ENCODE results near the gene LYRM9.

The LYRM9 gene

GRCh38 chr17:27920569-27920968 lies 27.4 kb upstream of the LYRM9 start:
- H3K4me1 Mint-ChIP-seq: no peaks in the 10 kb centered on the region
- peaks cover 9% of the 10 kb centered on the region for H3K27me3 Mint-ChIP-seq (ENCODE audit: low read depth)
- H3K9me3 Mint-ChIP-seq: no peaks in the 10 kb centered on the region
- no peaks in the 10 kb centered on the region for H3K36me3 Mint-ChIP-seq (ENCODE audit: low read depth)
- no peak overlapping the region for H3K4me3 Mint-ChIP-seq
- TF ChIP-seq, protein P1, sequence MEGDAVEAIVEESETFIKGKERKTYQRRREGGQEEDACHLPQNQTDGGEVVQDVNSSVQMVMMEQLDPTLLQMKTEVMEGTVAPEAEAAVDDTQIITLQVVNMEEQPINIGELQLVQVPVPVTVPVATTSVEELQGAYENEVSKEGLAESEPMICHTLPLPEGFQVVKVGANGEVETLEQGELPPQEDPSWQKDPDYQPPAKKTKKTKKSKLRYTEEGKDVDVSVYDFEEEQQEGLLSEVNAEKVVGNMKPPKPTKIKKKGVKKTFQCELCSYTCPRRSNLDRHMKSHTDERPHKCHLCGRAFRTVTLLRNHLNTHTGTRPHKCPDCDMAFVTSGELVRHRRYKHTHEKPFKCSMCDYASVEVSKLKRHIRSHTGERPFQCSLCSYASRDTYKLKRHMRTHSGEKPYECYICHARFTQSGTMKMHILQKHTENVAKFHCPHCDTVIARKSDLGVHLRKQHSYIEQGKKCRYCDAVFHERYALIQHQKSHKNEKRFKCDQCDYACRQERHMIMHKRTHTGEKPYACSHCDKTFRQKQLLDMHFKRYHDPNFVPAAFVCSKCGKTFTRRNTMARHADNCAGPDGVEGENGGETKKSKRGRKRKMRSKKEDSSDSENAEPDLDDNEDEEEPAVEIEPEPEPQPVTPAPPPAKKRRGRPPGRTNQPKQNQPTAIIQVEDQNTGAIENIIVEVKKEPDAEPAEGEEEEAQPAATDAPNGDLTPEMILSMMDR (IDR thresholded peaks at IDR 0.05; ENCODE audit: unreplicated experiment in 3 of 3): no peak
- H3K27ac Mint-ChIP-seq: no peak overlapping the region

GRCh38 chr17:27919079-27919478 lies 25.9 kb upstream of the LYRM9 start:
- TF ChIP-seq, protein P1 (IDR thresholded peaks at IDR 0.05; ENCODE audit: unreplicated experiment in 3 of 3): no peak
- Mint-ChIP-seq H3K4me1 (no peaks in the 10 kb centered on the region), H3K36me3 (ENCODE audit: low read depth) (no peaks in the 10 kb centered on the region), H3K4me3 (no peak overlapping the region), H3K9me3 (no peaks in the 10 kb centered on the region), H3K27ac (no peak overlapping the region), H3K27me3 (ENCODE audit: low read depth) (peaks cover 15% of the 10 kb centered on the region)

GRCh38 chr17:27918498-27918897 lies 25.3 kb upstream of the LYRM9 start:
- no peak overlapping the region for H3K4me3 Mint-ChIP-seq
- no peaks in the 10 kb centered on the region for H3K36me3 Mint-ChIP-seq (ENCODE audit: low read depth)
- H3K4me1 Mint-ChIP-seq: no peaks in the 10 kb centered on the region
- no peaks in the 10 kb centered on the region for H3K9me3 Mint-ChIP-seq
- TF ChIP-seq, protein P1 (IDR thresholded peaks at IDR 0.05; ENCODE audit: unreplicated experiment in 3 of 3): no peak
- no peak overlapping the region for H3K27ac Mint-ChIP-seq
- H3K27me3 Mint-ChIP-seq (ENCODE audit: low read depth): peaks cover 21% of the 10 kb centered on the region

DNA sequence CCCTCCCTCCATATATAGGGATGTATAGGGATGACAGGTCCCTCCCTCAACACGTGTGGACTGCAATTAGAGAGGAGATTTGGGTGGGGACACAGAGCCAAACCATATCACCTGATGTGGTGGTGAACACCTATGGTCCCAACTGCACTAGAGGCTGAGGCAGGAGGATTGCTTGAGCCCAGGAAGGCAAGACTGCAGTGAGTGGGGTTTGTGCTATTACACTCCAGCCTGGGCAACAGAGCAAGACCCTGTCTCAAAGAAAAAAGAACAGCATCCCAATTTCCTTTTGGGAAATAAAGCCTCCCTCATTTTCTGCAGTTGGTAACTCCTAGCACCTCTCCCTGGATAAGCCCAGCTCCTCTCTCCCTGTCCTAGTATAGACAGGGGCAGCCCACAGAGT lies 23.8 kb upstream of the LYRM9 start:
- Mint-ChIP-seq H3K9me3 (no peaks in the 10 kb centered on the region), H3K36me3 (ENCODE audit: low read depth) (no peaks in the 10 kb centered on the region), H3K27ac (no peak overlapping the region), H3K4me1 (no peaks in the 10 kb centered on the region), H3K27me3 (ENCODE audit: low read depth) (peaks cover 31% of the 10 kb centered on the region), H3K4me3 (no peak overlapping the region)
- TF ChIP-seq, protein P1 (IDR thresholded peaks at IDR 0.05; ENCODE audit: unreplicated experiment in 3 of 3): no peak

DNA sequence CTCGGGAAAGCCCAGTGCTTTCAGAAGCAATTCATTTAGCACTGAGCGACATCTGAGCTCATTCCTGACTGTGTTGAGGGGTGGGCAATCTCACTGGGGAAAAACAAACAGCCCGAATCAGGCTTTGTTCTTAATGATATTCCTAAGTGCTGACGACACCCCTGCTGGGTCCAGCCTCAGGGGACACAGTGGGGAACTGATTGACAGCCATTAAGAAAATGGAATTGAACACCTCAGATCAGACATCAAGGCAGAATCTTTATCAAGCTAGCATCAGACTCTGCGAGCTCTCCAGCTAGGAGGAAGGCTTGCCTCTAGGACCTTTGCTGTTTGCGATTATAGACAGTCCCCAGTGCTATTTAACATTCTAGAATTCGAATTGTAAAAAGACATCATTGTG lies 22.5 kb upstream of the LYRM9 start:
- Mint-ChIP-seq H3K27ac (no peak overlapping the region), H3K9me3 (no peaks in the 10 kb centered on the region), H3K4me3 (no peak overlapping the region), H3K4me1 (no peaks in the 10 kb centered on the region), H3K36me3 (ENCODE audit: low read depth) (no peaks in the 10 kb centered on the region), H3K27me3 (ENCODE audit: low read depth) (peaks cover 35% of the 10 kb centered on the region)
- TF ChIP-seq, protein P1 (IDR thresholded peaks at IDR 0.05; ENCODE audit: unreplicated experiment in 3 of 3): no peak

GRCh38 chr17:27914382-27914781 lies 21.2 kb upstream of the LYRM9 start:
- H3K27me3 Mint-ChIP-seq (ENCODE audit: low read depth): peaks cover 38% of the 10 kb centered on the region
- no peaks in the 10 kb centered on the region for H3K36me3 Mint-ChIP-seq (ENCODE audit: low read depth)
- H3K4me1 Mint-ChIP-seq: no peaks in the 10 kb centered on the region
- no peaks in the 10 kb centered on the region for H3K9me3 Mint-ChIP-seq
- no peak overlapping the region for H3K27ac Mint-ChIP-seq
- no peak overlapping the region for H3K4me3 Mint-ChIP-seq
- TF ChIP-seq, protein P1 (IDR thresholded peaks at IDR 0.05; ENCODE audit: unreplicated experiment in 3 of 3): no peak
